ENCODE measurements around the gene PCP4.

The PCP4 gene

GRCh38 chr21:39946199-39946598 lies 79.0 kb downstream of the PCP4 start:
- no peak for DNase-seq (ENCODE audit: low read depth in 1 of 2, low spot score in 1 of 2)
- in situ Hi-C loops (cut with HindIII; ENCODE audit: low pct_unique_long_range_greater_than_20kb, low sequenced_read_pairs), result no loop called here
- TF ChIP-seq JUND (IDR thresholded peaks at IDR 0.05; ENCODE audit: low read depth), result no peak

DNA sequence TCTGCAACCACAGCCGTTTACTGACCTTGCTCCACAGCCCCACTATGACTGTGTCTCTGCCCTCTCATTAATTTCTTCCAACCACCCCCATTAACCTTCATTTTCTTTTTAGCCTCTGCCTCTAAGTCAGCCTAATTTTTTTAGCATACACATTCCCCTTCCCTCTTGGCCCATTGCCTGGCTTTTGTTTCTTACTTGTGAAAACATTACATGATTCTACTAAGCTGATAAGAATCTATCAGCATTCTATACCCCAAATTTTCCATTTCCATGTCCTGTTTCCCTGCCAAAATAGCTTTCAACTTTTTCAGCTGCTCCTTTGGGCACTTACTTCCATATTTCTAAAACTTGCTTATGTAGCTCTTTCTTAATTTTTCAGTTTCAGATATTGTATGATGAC lies 79.8 kb downstream of the PCP4 start:
- no peak for TF ChIP-seq JUND (IDR thresholded peaks at IDR 0.05; ENCODE audit: low read depth)
- in situ Hi-C loops (cut with HindIII; ENCODE audit: low pct_unique_long_range_greater_than_20kb, low sequenced_read_pairs), result no loop called here
- no peak for DNase-seq (ENCODE audit: low read depth in 1 of 2, low spot score in 1 of 2)

GRCh38 chr21:39951183-39952101 lies 84.2 kb downstream of the PCP4 start:
- in situ Hi-C loops (cut with HindIII; ENCODE audit: low pct_unique_long_range_greater_than_20kb, low sequenced_read_pairs), result no loop called here
- DNase-seq (ENCODE audit: low read depth in 1 of 2, low spot score in 1 of 2), result no peak
- no peak for TF ChIP-seq JUND (IDR thresholded peaks at IDR 0.05; ENCODE audit: low read depth)

- no peak for TF ChIP-seq JUND (IDR thresholded peaks at IDR 0.05; ENCODE audit: low read depth)
- no peak for DNase-seq (ENCODE audit: low read depth in 1 of 2, low spot score in 1 of 2)
- in situ Hi-C loops (cut with HindIII; ENCODE audit: low pct_unique_long_range_greater_than_20kb, low sequenced_read_pairs), result no loop called here
Observed at GRCh38 chr21:39952265-39952664, 85.0 kb downstream of the PCP4 start.

DNA sequence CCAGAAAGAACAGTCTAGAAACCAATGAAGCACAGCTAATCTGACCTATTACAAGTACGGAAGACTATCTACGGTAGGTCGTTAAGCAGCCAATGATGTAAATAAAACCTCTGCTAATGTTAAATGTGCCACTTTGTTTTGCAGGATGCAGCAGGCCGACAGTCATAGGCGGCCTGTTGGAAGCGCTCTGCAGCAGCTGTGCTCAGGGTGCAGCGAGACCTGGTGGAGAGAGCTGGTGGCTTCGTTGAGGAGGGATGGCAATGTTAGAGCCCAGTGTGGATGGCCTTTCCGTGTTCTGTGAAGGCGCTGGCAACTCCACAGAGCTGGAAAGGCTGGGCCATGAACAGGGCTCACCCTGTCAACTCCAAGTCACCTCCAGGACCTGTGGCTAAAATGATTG lies 87.3 kb downstream of the PCP4 start:
- no peak for TF ChIP-seq JUND (IDR thresholded peaks at IDR 0.05; ENCODE audit: low read depth)
- DNase-seq (ENCODE audit: low read depth in 1 of 2, low spot score in 1 of 2), result no peak
- in situ Hi-C loops (cut with HindIII; ENCODE audit: low pct_unique_long_range_greater_than_20kb, low sequenced_read_pairs), result no loop called here

GRCh38 chr21:39955326-39955725 lies 88.1 kb downstream of the PCP4 start:
- in situ Hi-C loops (cut with HindIII; ENCODE audit: low pct_unique_long_range_greater_than_20kb, low sequenced_read_pairs), result no loop called here
- no peak for TF ChIP-seq JUND (IDR thresholded peaks at IDR 0.05; ENCODE audit: low read depth)
- no peak for DNase-seq (ENCODE audit: low read depth in 1 of 2, low spot score in 1 of 2)

DNA sequence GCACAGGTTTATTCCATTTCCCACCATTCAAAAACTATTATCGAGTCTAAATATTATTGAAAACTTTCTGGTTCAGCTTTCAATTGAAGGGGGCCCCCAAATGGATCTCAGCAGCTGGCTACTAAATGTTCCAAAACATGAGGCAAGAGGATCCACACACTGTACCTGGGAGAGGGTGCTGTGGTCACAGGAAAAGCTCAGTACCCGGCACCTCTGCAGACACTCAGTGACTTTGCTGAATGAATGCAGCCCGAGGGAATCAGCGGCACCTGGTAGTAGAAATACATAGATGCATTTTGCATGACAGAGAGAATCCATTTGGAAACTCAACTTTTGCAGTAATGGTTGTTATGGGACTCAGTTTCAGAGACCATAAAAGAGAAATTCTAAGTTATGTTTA lies 89.3 kb downstream of the PCP4 start:
- DNase-seq (ENCODE audit: low read depth in 1 of 2, low spot score in 1 of 2), result no peak
- no peak for TF ChIP-seq JUND (IDR thresholded peaks at IDR 0.05; ENCODE audit: low read depth)
- in situ Hi-C loops (cut with HindIII; ENCODE audit: low pct_unique_long_range_greater_than_20kb, low sequenced_read_pairs), result no loop called here

DNA sequence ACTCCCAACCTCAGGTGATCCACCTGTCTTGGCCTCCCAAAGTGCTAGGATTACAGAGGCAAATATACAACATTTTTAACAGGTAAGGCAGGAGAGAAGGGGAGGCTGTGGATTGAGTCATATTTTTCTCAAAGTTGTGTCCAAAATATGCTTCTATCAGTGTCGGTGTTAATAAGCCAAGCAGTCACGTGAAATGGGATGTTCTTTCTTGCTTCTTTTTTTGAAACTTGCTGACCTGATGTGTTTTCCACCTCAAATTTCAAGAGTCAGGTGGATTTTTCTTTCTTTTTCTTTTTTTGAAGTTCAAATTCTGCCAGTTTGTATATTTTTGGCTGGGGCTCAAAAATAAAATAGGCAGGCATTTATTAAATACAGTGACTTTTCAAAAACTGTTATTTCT lies 91.5 kb downstream of the PCP4 start:
- no peak for DNase-seq (ENCODE audit: low read depth in 1 of 2, low spot score in 1 of 2)
- TF ChIP-seq JUND (IDR thresholded peaks at IDR 0.05; ENCODE audit: low read depth), result no peak
- in situ Hi-C loops (cut with HindIII; ENCODE audit: low pct_unique_long_range_greater_than_20kb, low sequenced_read_pairs), result no loop called here

- DNase-seq (ENCODE audit: low read depth in 1 of 2, low spot score in 1 of 2), result no peak
- TF ChIP-seq JUND (IDR thresholded peaks at IDR 0.05; ENCODE audit: low read depth), result no peak
- in situ Hi-C loops (cut with HindIII; ENCODE audit: low pct_unique_long_range_greater_than_20kb, low sequenced_read_pairs), result no loop called here
Observed at GRCh38 chr21:39961251-39961650, 94.0 kb downstream of the PCP4 start.

GRCh38 chr21:39965026-39965425 lies 97.8 kb downstream of the PCP4 start:
- in situ Hi-C loops (cut with HindIII; ENCODE audit: low pct_unique_long_range_greater_than_20kb, low sequenced_read_pairs), result no loop called here
- no peak for TF ChIP-seq JUND (IDR thresholded peaks at IDR 0.05; ENCODE audit: low read depth)
- DNase-seq (ENCODE audit: low read depth in 1 of 2, low spot score in 1 of 2), result no peak

DNA sequence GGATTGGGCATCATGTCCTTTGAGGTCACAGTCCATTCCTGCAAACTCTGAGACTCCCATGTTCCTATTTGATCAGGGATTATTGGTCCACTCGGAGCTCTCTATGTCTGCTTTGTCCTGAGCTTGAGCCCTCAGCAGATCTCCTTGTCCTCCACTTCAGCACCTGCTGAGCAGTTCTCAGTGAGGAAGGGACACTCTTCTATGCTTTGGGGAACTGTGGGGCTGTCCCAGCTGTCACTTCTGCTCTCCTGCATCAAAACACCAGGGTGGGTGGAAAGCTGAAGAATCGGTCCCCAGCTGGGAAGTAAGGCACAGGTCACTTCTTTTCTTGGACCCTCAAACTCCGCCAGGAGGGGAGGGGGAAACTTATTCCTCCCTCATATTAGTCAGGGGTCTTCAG lies 99.5 kb downstream of the PCP4 start:
- no peak for DNase-seq (ENCODE audit: low read depth in 1 of 2, low spot score in 1 of 2)
- TF ChIP-seq JUND (IDR thresholded peaks at IDR 0.05; ENCODE audit: low read depth), result no peak
- in situ Hi-C loops (cut with HindIII; ENCODE audit: low pct_unique_long_range_greater_than_20kb, low sequenced_read_pairs), result no loop called here

GRCh38 chr21:39968010-39968409 lies 100.8 kb downstream of the PCP4 start:
- in situ Hi-C loops (cut with HindIII; ENCODE audit: low pct_unique_long_range_greater_than_20kb, low sequenced_read_pairs), result no loop called here
- TF ChIP-seq JUND (IDR thresholded peaks at IDR 0.05; ENCODE audit: low read depth), result no peak

DNA sequence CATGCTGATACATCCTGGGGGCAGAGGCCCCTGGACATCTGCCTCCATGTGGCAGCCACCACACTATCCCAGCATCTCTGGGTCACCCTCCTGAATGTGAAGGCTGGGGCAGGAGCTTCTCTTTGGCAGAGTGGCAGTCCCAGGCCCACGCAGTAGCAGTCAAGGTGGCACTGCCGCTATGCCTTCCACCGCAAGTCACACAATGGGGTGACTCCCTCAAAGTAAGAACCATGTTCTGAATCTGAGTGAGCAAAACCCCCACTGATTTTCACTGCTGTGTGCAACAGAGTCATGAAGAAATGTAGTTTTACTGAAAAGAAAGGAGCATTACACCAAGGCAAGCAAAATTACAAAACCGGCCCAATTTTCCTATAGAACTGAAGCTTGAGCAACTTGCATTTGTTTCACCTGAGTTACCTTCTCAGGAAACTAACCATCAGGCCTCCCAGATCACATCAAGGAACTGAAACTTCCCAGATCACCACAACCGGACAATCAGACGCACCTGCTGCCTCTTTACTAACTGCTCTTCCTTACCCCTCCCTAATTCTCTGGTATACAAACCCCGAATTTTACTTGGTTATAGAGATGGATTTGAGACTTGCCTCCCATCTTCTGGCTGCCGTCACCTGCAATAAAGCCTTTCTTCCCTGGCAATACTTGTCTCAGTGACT lies 102.6 kb downstream of the PCP4 start:
- in situ Hi-C loops (cut with HindIII; ENCODE audit: low pct_unique_long_range_greater_than_20kb, low sequenced_read_pairs), result no loop called here
- DNase-seq (ENCODE audit: low read depth in 1 of 2, low spot score in 1 of 2), result no peak
- no peak for TF ChIP-seq JUND (IDR thresholded peaks at IDR 0.05; ENCODE audit: low read depth)

More at GRCh38 chr21:39968010-39968409, 100.8 kb downstream of the PCP4 start:
- DNase-seq (ENCODE audit: low read depth in 1 of 2, low spot score in 1 of 2), result no peak

All from T47D (cell line).